GM21576 (cell line): ENCODE results near the gene PLCG2.
"Not testable (repeated sequence)": the region's sequence is repeated elsewhere in the genome, so short reads cannot be mapped to it uniquely, and the experiment has no call there.

Source experiments
- ATAC-seq: cut with Tn5 transposase; IDR thresholded peaks from one replicate; pipeline ENCODE4 v1.9.1; 2021; ENCODE audit warnings: mild to moderate bottlenecking, moderate library complexity; ENCODE audit not compliant: unreplicated experiment

Gene PLCG2

DNA sequence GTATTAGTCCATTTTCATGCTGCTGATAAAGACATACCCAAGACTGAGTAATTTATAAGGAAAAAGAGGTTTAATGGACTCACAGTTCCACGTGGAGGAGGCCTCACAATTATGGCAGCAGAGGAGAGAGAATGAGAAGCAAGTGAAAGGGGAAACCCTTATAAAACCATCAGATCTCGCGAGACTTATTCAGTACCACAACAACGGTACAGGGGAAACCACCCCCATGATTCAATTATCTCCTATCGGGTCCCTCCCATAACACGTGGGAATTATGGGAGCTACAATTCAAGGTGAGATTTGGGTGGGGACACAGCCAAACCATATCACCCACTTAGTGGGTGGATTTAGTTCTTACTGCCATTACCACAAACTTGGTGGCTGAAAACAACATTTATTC lies 155.6 kb downstream of the PLCG2 start:
- ATAC-seq: not testable (repeated sequence)

DNA sequence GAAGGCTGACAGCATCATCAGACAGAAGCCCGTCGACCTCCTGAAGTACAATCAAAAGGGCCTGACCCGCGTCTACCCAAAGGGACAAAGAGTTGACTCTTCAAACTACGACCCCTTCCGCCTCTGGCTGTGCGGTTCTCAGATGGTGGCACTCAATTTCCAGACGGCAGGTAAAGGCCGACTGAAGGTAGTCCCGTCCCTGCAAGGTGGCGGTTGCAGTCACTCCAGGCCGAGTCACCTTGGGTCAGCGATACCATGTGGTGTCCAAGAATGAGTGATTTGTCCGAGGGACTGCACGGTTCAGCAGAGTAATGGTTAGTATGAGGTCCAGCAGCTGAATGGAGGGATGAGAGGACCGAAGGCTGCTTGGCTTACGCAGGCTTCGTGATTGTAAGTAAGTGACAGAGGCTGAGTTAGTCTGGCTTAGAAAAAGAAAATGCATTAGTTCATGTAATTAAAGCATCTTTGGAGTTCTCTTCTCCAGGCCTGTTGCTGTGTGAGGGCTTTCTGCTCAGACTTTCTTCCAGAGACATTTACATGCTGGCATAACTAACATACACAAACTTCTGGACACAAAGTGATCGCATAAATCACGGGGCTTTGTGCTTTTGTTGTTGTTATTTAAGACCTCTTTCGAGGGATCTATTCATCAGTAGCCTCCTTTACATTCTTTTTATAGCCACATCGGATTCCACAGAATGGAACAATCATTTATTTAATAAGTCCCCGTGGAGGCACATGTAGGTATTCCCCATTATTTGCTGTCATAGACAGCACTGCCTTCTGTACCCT lies 157.3 kb downstream of the PLCG2 start:
- ATAC-seq: no peak

DNA sequence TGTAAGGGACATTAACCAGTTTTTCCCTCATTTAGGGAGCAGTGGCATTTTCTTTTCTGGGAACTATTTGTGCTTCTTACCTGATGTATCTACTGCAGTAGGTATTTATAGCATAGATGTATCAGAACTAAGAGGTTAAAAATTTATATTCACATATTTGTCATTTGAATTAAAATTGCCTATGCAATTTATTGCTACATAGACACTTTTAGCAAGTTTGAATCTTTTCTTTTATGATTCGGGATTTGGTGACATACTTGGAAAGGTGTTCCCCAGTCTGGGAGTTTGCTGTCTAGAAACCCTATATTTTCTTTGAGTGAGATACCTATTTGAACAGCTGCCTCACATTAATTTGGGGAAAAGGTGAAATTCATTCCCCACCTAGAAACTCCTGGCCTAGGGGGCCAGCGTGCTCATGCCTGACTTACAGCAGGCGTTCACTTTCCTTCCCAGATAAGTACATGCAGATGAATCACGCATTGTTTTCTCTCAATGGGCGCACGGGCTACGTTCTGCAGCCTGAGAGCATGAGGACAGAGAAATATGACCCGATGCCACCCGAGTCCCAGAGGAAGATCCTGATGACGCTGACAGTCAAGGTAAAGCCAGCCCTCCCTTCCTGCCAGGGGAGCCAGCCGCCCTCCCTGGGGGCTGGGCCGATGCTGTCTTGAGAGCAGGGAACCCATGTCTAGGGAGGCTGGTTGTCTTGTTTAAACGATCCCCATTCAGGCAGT lies 158.4 kb downstream of the PLCG2 start:
- ATAC-seq: no peak

- no peak for ATAC-seq
Measured at GRCh38 chr16:81938326-81939163, 159.5 kb downstream of the PLCG2 start.

DNA sequence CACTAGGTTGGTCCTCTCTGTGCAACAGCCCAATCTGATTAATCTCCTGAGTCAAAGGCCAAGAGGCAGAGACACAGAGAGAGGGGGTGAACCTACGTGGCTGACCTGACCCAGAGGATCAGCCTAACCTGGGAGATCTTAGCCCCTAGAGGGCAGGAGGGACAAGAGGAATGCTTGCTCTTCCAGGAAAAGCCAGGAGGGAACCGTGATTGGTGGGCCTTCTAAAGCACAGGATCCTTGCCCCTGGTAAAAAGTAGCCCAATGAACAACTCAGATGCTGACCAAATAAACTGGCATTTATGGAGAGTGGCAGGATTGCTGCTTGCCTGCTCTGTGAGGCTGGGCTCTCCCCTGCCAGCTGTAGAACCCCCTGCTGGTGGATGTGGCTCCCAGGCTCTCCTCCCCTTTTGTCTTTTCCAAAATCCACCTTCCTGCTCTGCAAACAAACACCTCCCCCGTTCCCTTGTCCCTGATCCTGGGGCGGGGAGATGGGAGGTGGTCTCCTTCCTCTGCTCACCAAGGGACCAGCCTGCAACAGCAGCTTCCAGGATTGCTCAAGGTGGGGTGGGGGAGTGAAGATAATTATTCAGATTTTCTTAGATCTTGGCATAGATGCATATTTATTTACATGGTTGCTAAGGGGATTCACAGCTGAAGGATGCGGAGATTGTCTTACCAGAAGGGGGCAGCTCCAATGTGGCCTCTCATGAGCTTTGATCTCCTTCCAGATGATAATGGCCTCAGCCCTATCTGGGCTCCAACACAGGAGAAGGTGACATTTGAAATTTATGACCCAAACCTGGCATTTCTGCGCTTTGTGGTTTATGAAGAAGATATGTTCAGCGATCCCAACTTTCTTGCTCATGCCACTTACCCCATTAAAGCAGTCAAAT lies 160.3 kb downstream of the PLCG2 start:
- no peak for ATAC-seq

DNA sequence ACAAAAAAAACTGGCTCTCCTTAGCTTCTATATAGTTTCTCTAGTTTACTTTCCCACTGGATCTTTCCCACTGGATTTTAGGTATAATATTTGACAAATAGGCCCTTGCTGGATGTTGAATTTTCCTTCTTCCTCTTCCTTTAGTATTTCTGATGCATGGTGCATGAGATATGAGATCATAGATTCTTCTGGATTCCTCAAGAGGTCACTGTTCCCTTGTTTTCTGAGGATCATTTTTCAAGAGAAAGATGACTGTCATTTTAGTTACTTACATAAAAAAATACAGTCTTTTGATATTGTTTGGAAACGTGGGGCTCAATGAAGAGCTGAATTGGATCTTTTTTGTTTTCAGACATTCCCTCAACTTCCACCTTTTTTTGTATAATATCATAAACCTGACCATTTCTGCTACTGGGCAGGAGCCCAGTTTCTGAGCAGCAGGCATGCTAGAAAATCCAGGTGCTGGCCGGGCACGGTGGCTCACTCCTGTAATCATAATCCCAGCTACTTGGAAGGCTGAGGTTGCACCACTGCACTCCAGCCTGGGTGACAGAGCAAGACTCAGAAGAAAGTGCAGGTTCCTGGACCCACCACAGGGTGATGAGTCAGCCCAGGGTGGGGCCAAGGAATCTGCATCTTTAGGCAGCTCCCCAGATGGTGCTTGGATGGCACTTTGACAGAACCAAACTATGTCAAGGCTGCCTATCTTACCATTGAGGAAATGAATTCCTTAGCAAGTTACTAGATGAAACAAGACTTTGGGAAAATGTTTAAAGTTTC lies 161.9 kb downstream of the PLCG2 start:
- no peak for ATAC-seq

GRCh38 chr16:81942007-81942601 lies 163.0 kb downstream of the PLCG2 start:
- no peak for ATAC-seq

DNA sequence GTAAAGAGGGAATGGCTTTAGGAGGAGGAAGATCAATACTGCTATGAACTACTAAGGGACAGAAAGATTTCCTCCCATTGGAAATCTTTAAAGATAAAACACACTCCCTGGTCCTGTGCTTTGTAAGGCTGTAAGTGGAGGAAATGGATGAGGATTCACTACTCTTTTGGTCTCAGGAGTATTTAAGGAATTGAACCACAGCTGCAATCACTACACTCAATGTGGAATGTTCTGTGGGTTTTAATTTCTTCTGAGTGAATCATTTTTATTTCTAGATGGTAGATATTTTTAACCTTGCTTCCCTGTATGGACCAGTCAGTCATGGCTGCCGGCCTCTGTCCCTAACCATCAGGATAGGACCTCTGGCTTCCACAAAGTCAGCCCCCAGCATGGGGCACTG lies 166.6 kb downstream of the PLCG2 start:
- no peak for ATAC-seq

GRCh38 chr16:81946206-81946605 lies 167.1 kb downstream of the PLCG2 start:
- ATAC-seq: no peak

- ATAC-seq: no peak
Measured at GRCh38 chr16:81951564-81951963, 172.5 kb downstream of the PLCG2 start.

DNA sequence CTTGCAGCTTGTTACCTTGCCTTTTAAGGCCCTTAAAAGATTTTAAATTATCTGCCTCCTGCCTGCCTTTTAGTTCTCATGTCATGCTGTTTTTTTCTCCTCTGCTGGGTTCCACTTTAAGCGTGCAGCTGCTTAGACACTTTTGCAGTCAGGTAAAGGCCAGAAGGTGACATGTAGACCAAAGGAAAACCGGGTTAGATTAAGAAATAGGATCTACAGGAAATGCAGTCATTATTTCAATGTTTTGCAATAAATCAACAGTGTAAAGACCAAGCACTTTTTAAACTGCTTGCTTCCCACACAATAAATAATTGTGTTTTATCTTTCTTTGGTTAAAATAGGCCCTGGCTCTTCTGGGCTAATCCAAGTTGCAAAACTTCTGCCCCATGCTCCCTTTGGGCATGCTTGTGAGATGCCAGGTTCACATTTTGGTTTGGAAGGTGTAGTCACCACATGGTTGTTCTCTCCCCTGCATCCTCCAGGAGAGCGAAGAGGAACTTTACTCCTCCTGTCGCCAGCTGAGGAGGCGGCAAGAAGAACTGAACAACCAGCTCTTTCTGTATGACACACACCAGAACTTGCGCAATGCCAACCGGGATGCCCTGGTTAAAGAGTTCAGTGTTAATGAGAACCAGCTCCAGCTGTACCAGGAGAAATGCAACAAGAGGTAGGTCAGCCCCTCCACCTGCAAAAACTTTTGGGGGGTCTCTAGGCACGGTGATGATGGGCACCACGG lies 177.3 kb downstream of the PLCG2 start:
- ATAC-seq: no peak

- ATAC-seq: no peak
Measured at GRCh38 chr16:81964808-81965207, 185.7 kb downstream of the PLCG2 start.

DNA sequence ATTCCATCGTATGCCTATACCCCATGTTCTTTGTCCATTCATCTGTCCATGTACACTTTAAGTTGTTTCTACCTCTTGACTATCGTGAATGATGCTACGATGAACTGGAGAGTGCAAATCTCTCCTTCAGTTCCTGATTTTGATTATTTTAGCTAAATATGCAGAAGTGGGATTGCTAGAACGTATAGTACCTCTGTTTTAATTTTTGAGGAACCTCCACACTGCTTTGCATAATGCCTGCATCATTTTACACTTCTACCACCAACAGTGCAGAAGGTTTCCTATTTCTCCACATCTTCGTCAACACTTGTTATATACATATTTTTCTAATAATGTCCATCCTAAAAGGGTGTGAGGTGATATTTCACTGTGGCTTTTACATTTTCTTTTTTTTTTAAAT lies 188.3 kb downstream of the PLCG2 start:
- no peak for ATAC-seq

DNA sequence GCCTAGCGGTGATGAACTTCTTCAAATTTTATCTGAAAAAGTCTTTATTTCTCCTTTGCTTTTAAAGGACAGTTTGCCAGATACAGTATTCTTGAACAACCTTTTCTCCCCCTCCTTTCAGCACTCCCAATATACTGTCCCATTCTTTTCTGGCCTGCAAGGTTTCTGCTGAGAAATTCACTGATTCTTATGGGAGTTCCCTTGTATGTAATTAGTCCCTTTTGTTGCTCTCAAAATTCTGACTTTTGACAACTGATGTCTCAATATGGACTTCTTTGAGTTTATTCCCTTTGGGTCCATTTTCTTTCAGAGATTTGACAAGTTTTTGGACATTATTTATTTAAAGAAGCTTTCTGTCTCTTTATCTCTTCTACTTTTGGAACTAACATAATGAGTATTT lies 192.8 kb downstream of the PLCG2 start:
- no peak for ATAC-seq

- no peak for ATAC-seq
Measured at GRCh38 chr16:81973737-81974136, 194.6 kb downstream of the PLCG2 start.

- no peak for ATAC-seq
Measured at GRCh38 chr16:81975637-81976036, 196.5 kb downstream of the PLCG2 start.

DNA sequence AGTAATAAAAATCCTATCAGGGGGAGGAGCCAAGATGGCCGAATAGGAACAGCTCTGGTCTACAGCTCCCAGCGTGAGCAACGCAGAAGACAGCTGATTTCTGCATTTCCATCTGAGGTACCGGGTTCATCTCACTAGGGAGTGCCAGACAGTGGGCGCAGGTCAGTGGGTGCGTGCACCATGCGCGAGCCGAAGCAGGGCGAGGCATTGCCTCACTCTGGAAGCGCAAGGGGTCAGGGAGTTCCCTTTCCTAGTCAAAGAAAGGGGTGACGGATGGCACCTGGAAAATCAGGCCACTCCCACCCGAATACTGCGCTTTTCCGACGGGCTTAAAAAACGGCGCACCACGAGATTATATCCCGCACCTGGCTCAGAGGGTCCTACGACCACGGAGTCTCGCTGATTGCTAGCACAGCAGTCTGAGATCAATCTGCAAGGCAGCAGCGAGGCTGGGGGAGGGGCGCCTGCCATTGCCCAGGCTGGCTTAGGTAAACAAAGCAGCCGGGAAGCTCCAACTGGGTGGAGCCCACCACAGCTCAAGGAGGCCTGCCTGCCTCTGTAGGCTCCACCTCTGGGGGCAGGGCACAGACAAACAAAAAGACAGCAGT lies 198.3 kb downstream of the PLCG2 start:
- not testable (repeated sequence) for ATAC-seq

- no peak for ATAC-seq
Measured at GRCh38 chr16:81987121-81987520, 208.0 kb downstream of the PLCG2 start.
